Duodenal mucosa (tissue), 2 donors: ENCODE results near the gene CKAP2L.
A peak's percentile ranks its signal among the peaks of the same experiment; 100 is the strongest.

Experiments used
- H3K27ac ChIP-seq: one replicate; pipeline ENCODE4 v1.7.0; 2013; ENCODE audit warnings: low read depth, low read length
- H3K27me3 ChIP-seq, 2 donors: one replicate each; pipeline ENCODE4 v1.7.0; 2013; ENCODE audit warnings: low read length in 2 of 2, control low read depth in 1 of 2; ENCODE audit not compliant: insufficient read depth in 2 of 2, control insufficient read depth in 1 of 2
- H3K36me3 ChIP-seq, 2 donors: one replicate each; pipeline ENCODE4 v1.7.0; 2013; ENCODE audit warnings: low read length in 2 of 2, control low read depth in 1 of 2; ENCODE audit not compliant: insufficient read depth in 2 of 2, control insufficient read depth in 1 of 2
- H3K4me1 ChIP-seq, 2 donors: one replicate each; pipeline ENCODE4 v1.7.0; 2013; ENCODE audit warnings: low read length in 2 of 2, control low read depth in 1 of 2; ENCODE audit not compliant: insufficient read depth in 2 of 2, control insufficient read depth in 1 of 2
- H3K4me3 ChIP-seq, 2 donors: one replicate each; pipeline ENCODE4 v1.7.0; 2013; ENCODE audit warnings: low read length in 2 of 2, low read depth in 1 of 2
- H3K9ac ChIP-seq, 2 donors: one replicate each; pipeline ENCODE4 v1.7.0; 2013; ENCODE audit warnings: low read length in 2 of 2, low read depth in 1 of 2
- H3K9me3 ChIP-seq, 2 donors: one replicate each; pipeline ENCODE4 v1.7.0; 2013; ENCODE audit warnings: low read length in 2 of 2, control low read depth in 1 of 2; ENCODE audit not compliant: control insufficient read depth in 1 of 2

The CKAP2L gene

DNA sequence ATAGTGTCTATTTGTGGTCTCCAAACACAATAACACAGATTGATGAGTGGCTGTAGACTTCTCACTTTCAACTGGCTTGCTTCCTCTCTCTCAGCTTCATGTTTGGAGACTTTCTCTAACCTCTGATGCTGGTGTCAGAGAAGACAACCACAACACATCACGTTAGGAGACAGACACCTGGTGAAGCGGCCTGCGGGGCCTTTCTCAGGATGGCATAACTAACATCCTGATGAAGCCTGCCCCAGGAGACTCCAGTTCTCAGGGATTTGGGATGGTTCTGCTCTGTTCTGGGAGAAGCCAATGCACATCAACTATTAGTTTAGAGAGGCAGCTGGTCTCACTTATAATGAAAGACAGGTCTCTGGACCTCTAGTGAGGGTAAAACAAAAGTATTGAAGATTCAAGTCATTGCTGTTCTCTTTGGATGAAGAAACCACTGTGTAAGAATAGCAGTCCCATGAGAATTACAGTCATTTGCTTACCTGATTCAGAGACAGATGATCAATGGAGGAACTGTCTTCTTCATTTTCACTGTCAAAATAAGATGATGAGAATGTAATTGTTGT is 17.9 kb upstream of the CKAP2L start:
- H3K4me1 ChIP-seq: no peaks in the 10 kb centered on the region
- no peak overlapping the region for H3K27ac ChIP-seq
- H3K9me3 ChIP-seq: no peaks in the 10 kb centered on the region
- H3K27me3 ChIP-seq: peaks cover 0 to 4% of the 10 kb centered on the region in 2 donors
- H3K36me3 ChIP-seq: no peaks in the 10 kb centered on the region
- H3K9ac ChIP-seq: no peak overlapping the region
- H3K4me3 ChIP-seq: no peak overlapping the region

DNA sequence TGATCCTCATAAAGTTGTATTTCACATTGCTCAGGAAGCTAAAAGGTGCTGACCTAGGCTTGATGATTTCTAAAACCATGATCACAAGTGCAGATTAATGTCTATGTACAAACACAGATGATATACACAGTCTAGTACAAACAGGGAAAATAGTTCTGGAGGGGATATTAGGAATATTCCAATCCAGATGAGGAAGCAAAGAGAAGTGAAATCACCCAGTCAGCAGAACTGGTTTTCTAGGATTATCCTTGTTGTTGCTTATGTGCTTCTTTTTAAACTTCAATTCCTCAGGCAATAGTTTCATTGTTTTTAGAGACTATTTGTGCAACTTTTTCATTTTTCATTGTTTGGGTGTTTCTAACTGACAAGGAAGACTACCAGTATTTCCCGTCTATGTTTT is 15.2 kb upstream of the CKAP2L start:
- peaks cover 0 to 8% of the 10 kb centered on the region in 2 donors for H3K27me3 ChIP-seq
- no peaks in the 10 kb centered on the region for H3K36me3 ChIP-seq
- H3K4me3 ChIP-seq: no peak overlapping the region
- H3K27ac ChIP-seq: no peak overlapping the region
- no peak overlapping the region for H3K9ac ChIP-seq
- H3K4me1 ChIP-seq: no peaks in the 10 kb centered on the region
- no peaks in the 10 kb centered on the region for H3K9me3 ChIP-seq

- H3K9me3 ChIP-seq: no peaks in the 10 kb centered on the region
- no peaks in the 10 kb centered on the region for H3K36me3 ChIP-seq
- H3K9ac ChIP-seq: no peak overlapping the region
- H3K27me3 ChIP-seq: peaks cover 0 to 8% of the 10 kb centered on the region in 2 donors
- H3K4me1 ChIP-seq: no peaks in the 10 kb centered on the region
- no peak overlapping the region for H3K27ac ChIP-seq
- no peak overlapping the region for H3K4me3 ChIP-seq
Observed at GRCh38 chr2:112777036-112777435, 12.6 kb upstream of the CKAP2L start.

DNA sequence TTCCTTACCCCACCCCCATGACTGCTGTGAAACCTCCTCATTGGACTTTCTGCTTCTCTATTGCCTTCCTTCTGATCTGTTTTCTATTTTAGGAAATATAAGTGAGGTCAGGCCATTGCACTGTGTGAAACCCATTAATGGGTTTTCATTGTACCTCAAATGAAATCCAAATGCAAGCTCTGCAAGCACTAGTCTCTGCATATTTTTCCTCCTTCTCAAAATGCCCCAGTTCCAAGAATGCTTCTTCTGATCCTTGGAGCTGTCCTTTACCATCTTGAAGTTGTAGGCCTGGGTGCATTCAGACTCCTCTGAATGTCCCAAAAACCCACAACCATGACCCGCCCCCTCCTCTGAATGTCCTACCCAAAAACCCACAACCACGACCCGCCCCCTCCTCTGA is 11.7 kb upstream of the CKAP2L start:
- H3K27me3 ChIP-seq: peaks cover 0 to 8% of the 10 kb centered on the region in 2 donors

DNA sequence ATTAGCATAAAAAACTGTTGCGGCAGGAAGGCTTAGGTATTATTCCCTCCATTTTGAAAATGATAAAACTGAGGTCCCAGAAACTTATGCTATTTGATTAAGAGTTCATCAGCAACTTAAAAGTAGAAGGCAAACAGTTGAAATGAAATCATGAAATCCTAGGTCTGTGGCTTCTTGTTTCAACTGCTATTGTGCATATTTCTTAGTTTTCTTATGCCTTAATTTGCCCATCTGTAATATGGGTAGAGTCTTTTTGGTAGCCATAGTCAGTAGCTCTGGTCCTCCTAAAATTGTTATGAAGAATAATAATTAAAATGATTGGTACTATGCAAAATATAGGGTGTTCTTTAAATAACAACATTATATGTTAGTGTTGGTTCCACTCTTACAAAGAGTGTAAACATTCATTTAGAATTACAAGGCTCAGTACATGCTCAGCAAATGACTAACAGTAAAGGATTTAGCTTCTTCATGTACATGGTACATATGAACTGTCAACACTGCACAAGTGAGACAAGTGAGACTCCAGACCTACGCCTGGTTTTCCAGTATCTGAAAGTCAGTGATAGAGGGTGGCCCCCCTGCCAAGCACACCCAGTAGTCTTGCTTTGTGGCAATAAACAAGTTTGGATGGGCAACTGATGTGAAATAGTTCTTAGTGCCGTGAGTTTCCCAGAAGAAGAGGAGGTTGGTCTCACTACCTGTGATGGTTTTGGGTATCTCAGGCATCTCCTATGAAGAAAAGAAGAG is 10.3 kb upstream of the CKAP2L start:
- Histone ChIP-seq H3K27ac (no peak overlapping the region), H3K9ac (no peak overlapping the region), H3K27me3 (peaks cover 0 to 8% of the 10 kb centered on the region in 2 donors), H3K36me3 (no peaks in the 10 kb centered on the region), H3K9me3 (no peaks in the 10 kb centered on the region), H3K4me3 (no peak overlapping the region), H3K4me1 (no peaks in the 10 kb centered on the region)

More for the DNA sequence above, 11.7 kb upstream of the CKAP2L start:
- no peak overlapping the region for H3K27ac ChIP-seq
- no peak overlapping the region for H3K9ac ChIP-seq
- H3K36me3 ChIP-seq: no peaks in the 10 kb centered on the region
- no peaks in the 10 kb centered on the region for H3K4me1 ChIP-seq
- no peaks in the 10 kb centered on the region for H3K9me3 ChIP-seq
- no peak overlapping the region for H3K4me3 ChIP-seq

- Histone ChIP-seq H3K9ac (no peak overlapping the region), H3K27ac (no peak overlapping the region), H3K27me3 (peaks cover 0 to 8% of the 10 kb centered on the region in 2 donors), H3K9me3 (no peaks in the 10 kb centered on the region), H3K36me3 (no peaks in the 10 kb centered on the region), H3K4me3 (no peak overlapping the region), H3K4me1 (no peaks in the 10 kb centered on the region)
Observed at GRCh38 chr2:112773556-112773955, 9.1 kb upstream of the CKAP2L start.

- Histone ChIP-seq H3K9ac (no peak overlapping the region), H3K27me3 (peaks cover 0 to 8% of the 10 kb centered on the region in 2 donors), H3K4me3 (no peak overlapping the region), H3K27ac (no peak overlapping the region), H3K36me3 (no peaks in the 10 kb centered on the region), H3K4me1 (no peaks in the 10 kb centered on the region), H3K9me3 (no peaks in the 10 kb centered on the region)
Observed at GRCh38 chr2:112772911-112773475, 8.6 kb upstream of the CKAP2L start.

DNA sequence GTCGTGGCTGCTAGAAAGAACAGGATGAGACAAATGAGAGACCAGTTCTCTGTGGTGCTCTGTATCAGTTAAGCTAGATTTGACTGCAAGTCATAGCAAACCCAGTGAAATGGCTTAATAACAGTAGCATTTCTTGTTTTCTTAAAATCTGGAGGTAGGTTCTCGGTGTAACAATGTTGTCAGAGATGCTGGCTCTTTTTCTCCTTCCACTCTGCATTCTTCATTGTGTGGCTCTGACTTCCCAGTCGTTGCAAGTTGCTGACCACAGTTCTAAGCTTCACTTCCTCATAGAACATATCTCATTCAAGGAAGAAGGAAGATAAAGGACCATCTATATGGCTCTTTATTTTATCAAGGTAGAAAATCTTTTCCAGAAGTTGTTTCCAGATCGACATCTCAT is 7.9 kb upstream of the CKAP2L start:
- Histone ChIP-seq H3K4me3 (no peak overlapping the region), H3K36me3 (no peaks in the 10 kb centered on the region), H3K27ac (no peak overlapping the region)

GRCh38 chr2:112768432-112768831 is 4.0 kb upstream of the CKAP2L start:
- no peak overlapping the region for H3K27ac ChIP-seq
- no peak overlapping the region for H3K9ac ChIP-seq
- peak overlapping the region in 1 of 2 donors; percentile 50 for H3K4me3 ChIP-seq
- no peaks in the 10 kb centered on the region for H3K9me3 ChIP-seq
- no peaks in the 10 kb centered on the region for H3K36me3 ChIP-seq
- H3K4me1 ChIP-seq: peaks cover 12 to 17% of the 10 kb centered on the region in 2 donors
- H3K27me3 ChIP-seq: no peaks in the 10 kb centered on the region

More for the DNA sequence above, 7.9 kb upstream of the CKAP2L start:
- Histone ChIP-seq H3K4me1 (peaks cover 0 to 3% of the 10 kb centered on the region in 2 donors), H3K9me3 (no peaks in the 10 kb centered on the region), H3K9ac (no peak overlapping the region), H3K27me3 (peaks cover 0 to 4% of the 10 kb centered on the region in 2 donors)

- Histone ChIP-seq H3K27ac (no peak overlapping the region), H3K27me3 (no peaks in the 10 kb centered on the region), H3K9me3 (no peaks in the 10 kb centered on the region), H3K36me3 (no peaks in the 10 kb centered on the region), H3K4me1 (peaks cover 14 to 17% of the 10 kb centered on the region in 2 donors), H3K4me3 (peak overlapping the region; percentile 13 to 50), H3K9ac (no peak overlapping the region)
Observed at GRCh38 chr2:112767693-112768330, 3.4 kb upstream of the CKAP2L start.
